ENCODE measurements around the gene STOX2.
A peak's percentile ranks its signal among the peaks of the same experiment; 100 is the strongest.
"Not testable (repeated sequence)": the region's sequence is repeated elsewhere in the genome, so short reads cannot be mapped to it uniquely, and the experiment has no call there.

The STOX2 gene

DNA sequence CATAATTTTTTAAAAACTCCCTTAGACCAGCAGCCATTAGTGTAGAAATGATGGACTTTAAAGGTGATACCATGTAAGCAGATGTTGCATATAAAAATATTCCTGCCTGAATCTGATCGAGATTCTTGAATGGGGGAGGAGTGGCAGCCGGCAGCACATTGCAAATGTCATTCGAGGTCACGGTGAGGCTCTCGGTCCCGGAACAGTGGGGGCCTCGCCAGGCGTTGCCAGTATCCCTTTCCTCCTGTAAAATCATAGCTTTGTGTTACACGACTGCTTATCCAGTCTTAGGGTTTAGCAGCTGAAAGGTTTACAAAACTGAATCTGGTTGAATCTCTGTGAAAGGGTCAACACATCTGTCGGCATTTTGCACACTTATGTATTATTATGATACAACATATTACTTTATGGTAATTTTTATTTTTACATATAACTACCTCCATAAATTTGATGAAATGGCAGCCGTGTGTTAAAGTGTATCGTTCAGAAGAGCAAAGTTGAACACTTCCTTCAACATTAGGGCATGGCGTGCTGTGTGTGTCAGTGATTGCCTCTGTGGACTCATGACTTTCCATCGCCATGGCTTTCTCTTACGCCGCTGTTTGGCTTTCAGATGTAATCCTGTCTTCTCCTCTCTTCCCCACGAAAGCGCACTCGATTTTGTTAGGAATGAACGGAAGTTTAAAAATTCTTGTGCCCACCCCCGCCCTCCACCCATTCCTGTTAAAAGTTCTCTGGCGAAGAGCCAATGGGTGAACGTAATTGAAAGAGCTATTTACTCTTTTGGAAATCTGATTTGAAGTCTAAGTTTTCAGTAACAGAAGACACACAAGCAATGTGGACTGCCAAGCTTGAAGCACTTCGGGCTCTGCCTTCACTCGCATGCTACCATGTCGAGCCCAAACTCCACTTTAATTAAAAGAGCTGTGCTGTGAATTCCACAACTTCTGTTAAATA lies 114.8 kb downstream of the STOX2 start:
- no peak for DNase-seq (ENCODE audit: low read depth in 3 of 3)

DNA sequence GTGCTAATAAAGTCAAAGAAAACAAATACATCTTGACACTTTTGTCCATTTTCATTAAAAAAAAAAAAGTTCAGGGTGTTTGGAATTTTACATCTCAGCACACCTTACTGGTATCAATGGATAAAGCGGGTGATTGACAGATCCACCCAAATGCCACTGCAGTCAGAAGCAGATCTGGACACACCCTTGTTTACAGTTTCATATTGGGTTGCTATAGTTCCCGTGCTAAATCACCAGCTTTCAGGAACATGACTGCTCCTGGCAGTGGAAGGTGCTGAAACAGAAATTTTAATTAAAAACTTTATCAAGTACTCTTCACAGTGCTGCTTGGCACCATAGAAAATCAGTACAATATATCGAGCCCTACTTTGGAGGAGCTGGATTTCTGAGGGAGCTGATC lies 116.3 kb downstream of the STOX2 start:
- DNase-seq (ENCODE audit: low read depth in 3 of 3) = no peak

DNA sequence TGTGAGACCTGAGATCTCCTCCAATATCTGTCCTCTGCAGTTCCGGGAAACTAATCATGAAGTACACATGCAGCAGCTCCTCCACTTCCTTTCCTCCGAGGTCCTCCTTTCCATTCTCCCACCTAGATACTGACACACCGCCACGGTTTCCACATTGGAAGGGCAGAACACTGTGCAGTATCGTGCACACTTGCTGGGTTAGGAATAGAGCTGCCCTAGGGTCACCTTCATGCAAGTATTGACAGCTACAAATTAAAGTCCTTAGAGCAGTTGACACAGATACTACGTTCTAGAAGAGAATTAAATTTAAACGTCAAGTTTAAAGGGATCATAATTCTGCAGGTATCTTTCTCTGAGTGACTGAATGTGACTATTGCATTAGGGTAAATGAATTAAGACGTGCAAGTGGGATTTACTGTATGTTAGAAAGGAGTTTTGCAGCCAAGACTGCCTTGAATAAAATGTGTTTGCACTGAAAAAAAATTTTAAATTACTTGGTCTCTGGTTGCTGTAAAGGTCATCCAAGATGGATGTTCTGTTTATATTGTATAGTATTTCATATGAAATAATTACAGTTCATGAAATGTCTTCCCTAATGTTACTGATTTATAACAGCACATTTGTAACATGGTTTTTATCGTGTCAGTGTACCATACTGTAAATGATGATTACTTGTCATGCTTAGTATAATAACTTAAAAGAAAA lies 117.7 kb downstream of the STOX2 start:
- DNase-seq (ENCODE audit: low read depth in 3 of 3) = no peak

DNA sequence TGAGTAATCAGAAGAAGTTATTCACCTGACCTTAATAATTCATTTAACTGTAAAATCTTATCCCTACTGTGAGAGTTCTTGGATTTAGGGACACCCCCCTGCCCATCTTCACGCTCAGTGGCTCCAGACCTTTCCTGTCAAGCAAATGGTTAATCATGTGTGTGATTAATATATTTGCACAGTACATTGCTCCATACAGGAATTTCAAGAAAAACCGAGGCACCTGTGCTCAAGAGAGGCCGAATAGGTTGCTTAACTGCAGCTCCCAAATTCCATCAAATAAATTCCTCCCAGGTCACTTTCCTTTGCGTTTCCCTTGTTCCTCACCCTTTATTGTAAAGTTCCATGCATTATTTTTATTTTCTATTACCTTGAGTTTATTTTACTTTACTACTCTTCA lies 119.5 kb downstream of the STOX2 start:
- no peak for DNase-seq (ENCODE audit: low read depth in 3 of 3)

DNA sequence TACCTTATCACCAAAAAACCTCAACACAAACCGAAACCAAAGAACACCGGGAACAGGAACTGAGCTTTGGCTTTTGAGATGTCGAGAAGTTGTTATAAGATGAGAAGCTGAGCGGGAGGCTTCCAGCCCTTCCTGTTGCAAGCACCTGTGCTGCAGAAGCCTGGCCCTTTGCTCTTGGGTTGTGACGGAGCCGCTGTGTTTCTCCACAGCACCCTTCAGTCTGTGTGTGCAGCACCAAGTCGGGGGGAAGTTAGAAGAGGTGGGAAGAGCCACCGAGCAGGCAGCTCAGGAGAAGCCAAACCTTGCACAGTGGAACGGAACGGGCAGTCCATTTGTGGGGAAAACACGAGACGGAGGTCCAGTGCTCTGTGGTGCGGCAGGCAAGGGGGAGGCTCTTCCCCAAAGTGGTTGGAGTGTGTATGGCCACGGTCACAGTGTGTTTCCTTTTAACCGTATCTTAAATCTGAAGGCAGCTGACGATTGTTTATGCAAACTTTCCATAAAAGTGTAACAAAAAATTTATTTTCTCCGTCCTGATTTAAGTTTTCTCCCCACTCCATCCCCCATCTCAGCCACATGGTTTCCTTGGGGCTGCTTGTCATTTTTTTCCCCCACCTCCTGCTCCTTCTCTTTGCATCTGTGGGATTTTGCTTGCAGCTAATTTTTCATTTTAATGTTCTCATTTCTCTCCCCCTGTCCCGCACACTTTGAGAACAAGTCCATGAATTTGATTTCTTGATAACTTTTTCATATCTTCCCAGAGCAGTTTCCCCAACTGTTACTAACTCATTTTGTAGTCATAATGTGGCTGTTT lies 123.7 kb downstream of the STOX2 start:
- no peak for DNase-seq (ENCODE audit: low read depth in 3 of 3)

DNA sequence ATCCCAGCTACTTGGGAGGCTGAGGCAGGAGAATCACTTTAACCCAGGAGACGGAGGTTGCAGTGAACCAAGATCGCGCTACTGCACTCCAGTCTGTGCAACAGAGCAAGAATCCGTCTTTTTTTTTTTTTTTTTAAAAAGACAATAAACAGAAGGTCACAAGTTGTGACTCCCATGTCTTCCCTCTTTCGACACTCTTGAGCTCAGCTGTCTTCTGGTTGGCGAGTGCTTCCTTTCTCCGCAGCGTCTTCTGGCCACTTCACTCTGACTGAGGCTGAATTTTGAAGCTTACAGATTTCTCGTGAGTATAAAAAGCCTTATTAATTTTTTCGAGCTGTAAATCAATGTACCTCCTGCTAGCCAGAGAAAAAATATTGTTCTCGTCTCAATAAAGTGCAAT lies 124.9 kb downstream of the STOX2 start:
- no peak for DNase-seq (ENCODE audit: low read depth in 3 of 3)

DNA sequence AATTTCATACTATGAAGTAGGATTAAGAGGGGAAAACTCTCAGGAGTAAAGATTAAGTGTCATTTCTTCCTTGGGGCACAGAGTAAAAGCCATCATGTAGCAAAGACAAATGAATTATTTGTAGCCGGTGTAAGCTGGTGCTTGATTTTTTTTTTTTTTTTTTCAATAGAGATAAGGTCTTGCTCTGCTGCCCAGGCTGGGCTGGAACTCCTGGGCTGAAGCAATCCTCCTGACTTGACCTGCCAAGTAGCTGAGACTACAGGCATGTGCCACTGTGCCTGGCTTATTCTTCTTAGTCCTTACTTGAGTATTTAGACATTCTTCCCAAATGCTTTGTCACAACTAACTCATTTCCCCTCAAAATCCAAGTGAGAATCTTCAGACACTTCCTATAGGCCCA lies 125.7 kb downstream of the STOX2 start:
- DNase-seq (ENCODE audit: low read depth in 3 of 3) = no peak

DNA sequence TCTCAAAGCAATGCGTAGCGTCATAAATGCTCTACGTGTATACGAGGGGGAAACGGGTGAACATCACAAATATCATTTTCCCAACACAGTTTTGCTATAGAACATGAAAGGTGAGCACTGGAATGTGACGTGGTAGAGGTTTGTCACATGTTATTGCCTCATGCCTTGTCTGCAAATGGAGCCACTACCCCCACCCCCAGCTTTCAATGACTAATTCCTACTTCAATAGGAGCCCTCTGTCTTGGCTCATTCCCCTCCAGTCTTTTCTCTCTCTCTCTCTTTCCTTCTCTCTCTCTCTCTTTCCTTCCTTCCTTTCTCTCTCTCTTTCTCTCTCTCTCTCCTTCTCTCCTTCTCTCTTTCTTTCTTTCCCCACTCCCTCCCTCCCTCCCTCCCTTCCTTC lies 127.0 kb downstream of the STOX2 start:
- no peak for DNase-seq (ENCODE audit: low read depth in 3 of 3)

DNA sequence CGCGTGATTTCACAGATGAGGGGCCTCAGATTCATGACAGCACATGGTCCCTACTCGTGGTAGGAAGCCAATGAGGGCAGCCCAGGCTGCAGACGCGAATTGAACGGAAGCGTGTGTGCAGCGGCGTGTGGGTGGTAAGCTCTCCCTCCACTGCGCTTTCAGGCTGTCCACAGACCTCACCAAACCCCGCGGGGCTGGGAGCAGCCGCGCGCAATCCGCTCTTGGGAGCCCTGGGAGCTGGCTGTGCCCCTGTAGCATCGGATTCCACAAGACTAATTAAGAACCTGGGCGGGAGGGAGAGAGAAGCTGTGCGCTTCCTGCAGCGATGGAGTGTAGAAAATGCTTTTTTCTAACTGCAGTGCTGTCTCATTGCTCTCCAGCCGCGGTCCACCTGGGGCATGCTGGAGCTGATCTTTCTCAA lies 134.9 kb downstream of the STOX2 start:
- peak in 1 of 3 donors; percentile 5 for DNase-seq (ENCODE audit: low read depth in 3 of 3)

DNA sequence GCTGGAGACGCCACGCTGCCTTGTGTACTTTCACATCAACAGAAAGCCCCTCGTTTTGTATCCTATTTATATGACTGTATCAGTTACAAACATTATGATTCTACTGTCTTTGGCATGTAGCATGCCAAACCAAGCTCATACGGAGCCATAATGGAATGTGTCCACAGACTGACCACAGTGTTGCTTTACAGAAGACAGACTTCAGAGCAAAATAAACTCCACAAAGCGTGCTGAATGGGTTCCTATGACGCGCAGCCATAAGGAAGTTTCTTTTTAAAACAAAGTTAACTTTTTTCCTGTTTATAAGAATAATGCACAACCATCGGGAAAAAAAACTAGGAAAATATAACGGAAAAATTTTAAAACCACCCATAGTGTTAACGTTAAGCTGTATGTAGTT lies 136.0 kb downstream of the STOX2 start:
- DNase-seq (ENCODE audit: low read depth in 3 of 3) = no peak

DNA sequence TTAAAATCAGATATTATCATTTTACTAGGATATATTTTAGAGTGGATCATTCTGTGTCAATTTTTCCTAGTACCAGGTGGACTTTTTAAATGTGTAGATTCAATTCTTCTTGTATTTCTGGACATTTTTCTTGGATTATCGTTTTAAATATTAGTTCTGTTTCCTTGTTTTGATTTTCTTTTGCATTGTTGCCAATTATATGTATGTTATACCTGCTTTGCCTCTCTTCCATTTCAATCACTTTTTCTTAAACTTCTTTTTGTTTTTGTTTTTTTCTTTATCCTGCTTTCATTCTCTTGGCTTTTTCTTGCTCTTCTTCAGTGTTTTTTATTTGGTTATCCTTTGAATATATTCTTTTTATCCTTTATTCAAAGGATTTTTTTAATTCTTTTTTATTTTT lies 141.0 kb downstream of the STOX2 start:
- DNase-seq (ENCODE audit: low read depth in 3 of 3) = no peak

DNA sequence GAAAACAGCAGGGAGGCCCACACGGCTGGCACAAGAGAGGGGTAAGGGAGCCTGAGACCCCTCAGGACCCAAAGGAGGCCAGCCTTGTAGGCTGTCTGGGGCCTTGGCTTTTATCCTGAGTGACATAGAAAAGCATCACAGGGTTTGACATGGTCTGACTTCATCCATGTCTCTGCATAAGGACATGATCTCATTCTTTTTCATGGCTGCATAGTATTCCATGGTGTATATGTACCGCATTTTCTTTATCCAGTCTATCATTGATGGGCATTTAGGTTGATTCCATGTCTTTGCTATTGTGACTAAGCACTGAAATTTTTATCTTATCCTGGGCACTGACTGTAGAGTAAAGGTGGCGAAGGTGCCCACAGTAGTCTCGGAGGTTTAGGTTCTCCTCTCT lies 146.2 kb downstream of the STOX2 start:
- not testable (repeated sequence) for DNase-seq (ENCODE audit: low read depth in 3 of 3)

DNA sequence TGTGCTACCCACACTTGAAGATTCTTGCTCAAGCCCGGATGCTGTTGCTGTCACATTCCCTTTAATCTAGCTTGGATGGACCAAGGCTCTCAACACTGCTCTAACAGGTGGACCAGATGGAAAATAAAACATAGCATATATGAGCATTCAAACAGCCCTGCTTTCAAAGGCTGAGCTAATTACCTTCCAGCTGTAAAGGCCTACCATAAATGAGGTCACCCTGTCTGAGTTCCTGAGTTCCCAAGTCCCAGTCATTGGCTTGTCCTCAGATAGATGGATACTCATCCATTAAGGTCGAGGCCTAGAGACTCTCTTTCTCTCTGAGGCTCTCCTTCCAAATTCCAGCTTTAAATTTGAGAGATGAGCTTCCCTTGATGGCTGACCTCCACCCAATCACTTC lies 147.5 kb downstream of the STOX2 start:
- DNase-seq (ENCODE audit: low read depth in 3 of 3) = no peak

DNA sequence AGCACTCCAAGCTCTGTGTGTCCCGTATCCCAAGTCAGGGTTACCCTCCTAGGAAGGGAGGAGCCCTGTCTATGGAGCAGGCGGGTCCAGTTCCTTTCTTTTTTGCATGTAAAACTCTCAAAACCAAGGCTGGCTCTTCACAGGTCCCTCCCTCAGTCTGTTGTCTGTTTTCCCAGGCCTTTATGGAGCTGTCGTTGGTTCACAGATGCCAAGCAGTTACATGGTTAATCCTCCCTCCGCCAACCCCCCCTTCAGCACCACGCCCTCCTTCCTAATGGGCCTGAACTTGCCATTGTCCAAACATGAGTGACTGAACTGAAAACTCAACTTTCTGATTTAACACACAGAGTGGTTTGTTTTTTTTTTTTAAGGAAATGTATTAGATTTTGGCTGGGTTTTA lies 148.3 kb downstream of the STOX2 start:
- DNase-seq (ENCODE audit: low read depth in 3 of 3) = no peak

DNA sequence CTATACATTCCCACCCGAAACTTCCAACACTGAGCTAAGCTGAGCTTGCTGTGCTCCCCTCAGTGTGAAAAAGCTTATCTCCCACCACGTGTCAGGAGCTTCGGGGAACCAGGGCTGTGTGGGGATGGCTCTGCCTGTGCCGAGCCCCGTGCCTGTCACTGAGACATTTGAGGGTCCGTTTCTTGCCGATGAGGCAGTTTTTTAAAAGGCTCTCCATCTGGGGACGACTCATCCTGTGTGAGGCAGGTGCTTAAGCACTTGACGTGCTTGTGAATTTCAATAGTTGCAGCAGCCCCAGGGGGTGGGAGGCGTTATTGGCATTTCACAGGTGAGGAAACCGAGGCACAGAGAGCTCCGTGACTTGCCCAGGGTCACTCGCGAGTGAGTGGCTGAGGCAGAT lies 151.8 kb downstream of the STOX2 start:
- no peak for DNase-seq (ENCODE audit: low read depth in 3 of 3)

DNA sequence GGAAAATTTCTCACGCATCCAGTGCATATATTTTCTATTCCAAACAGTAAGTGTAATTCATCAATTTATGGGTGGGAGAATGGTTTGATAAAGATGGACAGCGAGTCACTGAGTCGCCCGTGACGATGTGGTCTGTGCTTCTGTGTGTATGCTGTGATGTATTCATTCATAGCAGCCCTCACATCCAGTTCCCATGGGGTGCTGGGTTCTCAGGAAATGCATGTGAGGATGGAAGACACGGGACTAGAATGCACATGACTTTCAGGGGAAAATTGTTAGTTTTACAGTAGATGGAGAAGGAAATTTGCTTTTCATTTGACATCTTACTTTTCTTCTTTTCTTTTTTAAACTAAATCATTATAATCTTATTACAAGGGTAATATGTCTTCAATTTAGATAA lies 152.9 kb downstream of the STOX2 start:
- no peak for DNase-seq (ENCODE audit: low read depth in 3 of 3)

DNA sequence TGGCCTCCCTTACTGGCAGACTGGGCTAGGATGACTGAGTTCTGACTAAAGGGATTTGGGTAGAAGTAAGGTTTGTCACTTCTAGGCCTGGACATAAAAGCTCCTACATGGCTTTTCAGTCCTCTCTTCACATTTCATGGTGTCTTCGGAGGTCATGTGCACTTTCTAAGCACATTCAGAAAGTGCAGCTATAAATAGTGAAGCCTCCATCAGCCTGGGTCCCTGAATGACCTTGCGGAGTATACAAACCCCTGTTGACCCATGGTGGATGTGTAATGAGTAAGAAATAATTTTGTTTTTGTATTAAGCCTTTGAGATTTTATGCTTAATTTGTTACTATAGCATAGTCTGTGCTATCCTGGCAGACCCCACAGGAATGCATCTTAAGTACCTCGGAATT lies 154.0 kb downstream of the STOX2 start:
- no peak for DNase-seq (ENCODE audit: low read depth in 3 of 3)

DNA sequence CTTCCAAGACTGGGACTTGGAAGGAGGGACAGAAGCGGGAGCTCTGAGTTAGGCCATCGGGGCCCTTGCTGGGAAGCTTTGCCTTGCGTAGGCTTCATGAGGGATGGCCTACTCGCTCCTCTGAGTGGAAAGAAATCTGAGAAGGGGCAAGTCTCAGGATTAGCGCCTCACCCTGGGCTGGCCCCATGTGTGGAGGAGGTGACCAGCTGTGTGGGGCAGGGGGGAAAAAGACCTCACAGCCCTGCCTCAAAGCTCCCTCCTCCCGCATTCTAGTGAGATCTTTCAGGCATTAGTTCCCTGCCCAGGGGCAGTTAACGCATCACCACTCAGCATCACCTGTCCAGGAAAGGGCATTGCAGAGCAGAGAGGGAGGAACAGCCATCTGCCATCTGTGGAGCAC lies 156.5 kb downstream of the STOX2 start:
- DNase-seq (ENCODE audit: low read depth in 3 of 3) = no peak

DNA sequence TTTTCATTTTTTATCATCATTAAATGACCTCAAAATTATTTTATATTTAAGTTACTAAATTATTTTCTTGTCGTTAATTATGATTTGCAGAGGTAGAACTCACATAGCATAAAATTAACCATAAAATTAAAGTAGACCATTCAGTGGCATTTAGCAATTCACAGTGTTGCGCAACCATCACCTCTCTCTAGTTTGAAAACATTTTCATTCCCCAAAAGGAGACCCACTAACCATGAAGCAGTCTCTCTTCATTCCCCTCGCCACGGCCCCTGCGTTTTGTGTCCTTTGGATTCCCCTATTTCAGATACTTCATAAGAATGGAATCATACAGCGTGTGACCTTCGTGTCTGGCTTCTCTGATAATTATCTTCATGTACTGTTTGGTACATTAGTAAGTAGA lies 157.7 kb downstream of the STOX2 start:
- no peak for DNase-seq (ENCODE audit: low read depth in 3 of 3)

DNA sequence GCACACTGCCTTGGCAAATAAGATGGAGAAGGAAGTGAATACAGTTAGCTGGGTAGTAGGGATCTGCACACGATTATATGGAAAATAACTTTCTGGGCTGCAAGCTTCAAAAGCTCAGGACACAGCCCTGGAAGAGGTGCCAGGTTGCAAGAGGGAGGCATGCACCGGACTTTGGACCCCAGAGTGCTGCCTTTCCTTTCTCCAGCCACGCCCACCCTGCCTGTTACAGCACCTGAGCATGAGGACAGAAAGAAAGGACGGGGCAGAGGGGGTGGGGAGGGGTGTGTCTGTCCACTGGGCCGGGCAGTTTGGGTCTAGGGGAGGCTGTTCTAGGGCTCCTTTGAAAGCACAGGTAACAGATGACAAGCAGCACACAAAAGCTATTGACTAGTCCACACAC lies 159.8 kb downstream of the STOX2 start:
- DNase-seq (ENCODE audit: low read depth in 3 of 3) = no peak

DNA sequence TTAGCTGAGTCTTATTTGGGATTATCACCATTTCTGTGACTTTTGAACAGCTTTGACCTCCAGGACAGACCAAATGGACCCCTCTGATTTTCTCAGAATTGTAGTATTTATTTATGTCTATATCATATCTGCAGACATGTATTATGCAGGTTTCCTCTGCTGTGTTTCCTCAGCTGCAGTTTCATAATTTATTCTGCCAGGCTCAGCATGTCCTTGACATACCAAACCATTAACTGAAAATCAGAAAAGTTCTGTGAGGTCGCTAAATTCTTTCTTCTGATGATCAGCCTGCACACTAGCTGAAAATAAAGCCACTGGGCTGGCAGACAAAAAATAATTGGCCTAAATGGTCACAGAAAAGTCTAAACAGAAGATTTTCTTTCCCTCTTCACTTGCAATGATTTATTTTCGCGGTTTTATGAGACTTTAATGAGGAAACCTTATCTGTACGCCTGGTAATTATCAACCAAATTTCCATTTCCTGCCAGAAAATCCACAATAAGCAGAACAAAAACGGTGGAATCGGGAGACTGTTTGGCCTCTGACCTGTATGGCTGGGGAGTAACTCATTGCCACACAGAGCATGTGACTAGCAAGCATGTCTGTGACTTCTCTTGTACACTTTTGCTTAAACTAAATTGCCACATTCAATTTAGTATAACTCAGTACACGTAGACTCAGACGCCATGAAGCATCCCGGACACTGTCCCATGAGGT lies 161.6 kb downstream of the STOX2 start:
- no peak for DNase-seq (ENCODE audit: low read depth in 3 of 3)
